GM12872 (cell line): ENCODE results near the gene DIPK1C.

Source experiments
- TF ChIP-seq, protein P1 (sequence below): IDR thresholded peaks from 3 replicates; pipeline ENCODE4 v1.5.1; 2011; ENCODE audit warnings: low read depth, mild to moderate bottlenecking, low read length, moderate library complexity; ENCODE audit not compliant: insufficient read depth

Gene DIPK1C

DNA sequence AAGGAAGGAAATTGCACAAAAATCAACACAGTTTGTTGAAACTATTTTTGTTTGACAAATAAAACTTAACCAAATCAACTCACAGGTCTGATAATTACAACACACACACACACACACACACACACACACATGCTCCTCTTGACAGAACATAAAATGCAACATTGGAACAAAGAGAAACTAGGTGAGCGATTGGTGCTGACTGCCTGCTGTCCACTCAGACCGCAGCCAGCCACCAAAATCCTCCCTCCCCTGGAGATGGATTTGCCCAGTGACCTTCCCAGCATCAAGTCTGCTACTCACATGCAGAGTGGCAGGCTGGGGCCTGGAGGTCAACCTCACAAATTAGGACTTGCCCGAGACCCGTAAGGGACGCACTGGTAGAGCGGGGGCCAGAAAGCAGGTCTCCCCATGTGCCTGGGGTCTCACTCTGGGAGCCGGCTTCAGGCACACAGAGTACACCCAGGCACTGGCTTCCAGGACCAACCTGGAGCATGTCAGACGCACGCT lies 61.4 kb downstream of the DIPK1C start:
- TF ChIP-seq, protein P1, sequence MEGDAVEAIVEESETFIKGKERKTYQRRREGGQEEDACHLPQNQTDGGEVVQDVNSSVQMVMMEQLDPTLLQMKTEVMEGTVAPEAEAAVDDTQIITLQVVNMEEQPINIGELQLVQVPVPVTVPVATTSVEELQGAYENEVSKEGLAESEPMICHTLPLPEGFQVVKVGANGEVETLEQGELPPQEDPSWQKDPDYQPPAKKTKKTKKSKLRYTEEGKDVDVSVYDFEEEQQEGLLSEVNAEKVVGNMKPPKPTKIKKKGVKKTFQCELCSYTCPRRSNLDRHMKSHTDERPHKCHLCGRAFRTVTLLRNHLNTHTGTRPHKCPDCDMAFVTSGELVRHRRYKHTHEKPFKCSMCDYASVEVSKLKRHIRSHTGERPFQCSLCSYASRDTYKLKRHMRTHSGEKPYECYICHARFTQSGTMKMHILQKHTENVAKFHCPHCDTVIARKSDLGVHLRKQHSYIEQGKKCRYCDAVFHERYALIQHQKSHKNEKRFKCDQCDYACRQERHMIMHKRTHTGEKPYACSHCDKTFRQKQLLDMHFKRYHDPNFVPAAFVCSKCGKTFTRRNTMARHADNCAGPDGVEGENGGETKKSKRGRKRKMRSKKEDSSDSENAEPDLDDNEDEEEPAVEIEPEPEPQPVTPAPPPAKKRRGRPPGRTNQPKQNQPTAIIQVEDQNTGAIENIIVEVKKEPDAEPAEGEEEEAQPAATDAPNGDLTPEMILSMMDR = no peak

DNA sequence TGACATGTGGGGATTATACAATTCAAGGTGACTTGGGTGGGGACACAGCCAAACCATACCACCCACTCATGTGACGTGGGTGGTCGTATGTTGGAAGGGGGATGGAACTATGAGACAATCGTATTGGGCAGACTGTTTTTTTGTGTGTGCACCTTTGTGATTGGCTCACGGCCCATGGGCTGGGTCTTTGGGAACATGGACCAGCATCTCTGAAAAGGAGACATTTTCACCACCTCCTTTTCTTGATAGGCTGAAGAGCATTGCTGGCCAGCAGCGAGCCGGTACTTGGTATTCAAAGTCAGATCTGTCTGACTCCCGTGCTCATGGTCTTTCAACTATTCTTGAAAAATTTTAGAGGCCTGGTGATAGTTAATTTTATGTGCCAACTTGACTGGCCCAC lies 62.1 kb downstream of the DIPK1C start:
- TF ChIP-seq, protein P1 = no peak

DNA sequence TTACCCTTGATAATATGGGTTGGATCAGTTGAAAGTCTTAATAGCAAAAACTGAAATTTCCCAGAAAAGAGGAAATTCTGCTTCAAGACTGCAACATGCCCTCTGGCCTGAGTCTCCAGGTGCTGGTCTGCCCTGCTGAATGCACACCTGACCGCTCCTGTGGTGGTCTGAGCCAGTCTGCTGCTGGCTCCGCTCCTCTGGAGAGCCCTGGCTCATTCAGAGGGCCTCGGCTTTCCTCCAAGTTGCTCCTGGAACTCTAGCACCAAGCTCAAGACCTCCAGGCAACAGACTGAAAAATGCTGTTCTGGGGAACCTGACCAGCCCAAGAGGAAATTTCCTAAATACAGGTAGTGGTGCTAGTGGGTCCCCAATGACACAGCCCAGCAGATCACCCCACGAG lies 64.8 kb downstream of the DIPK1C start:
- TF ChIP-seq, protein P1 = no peak

DNA sequence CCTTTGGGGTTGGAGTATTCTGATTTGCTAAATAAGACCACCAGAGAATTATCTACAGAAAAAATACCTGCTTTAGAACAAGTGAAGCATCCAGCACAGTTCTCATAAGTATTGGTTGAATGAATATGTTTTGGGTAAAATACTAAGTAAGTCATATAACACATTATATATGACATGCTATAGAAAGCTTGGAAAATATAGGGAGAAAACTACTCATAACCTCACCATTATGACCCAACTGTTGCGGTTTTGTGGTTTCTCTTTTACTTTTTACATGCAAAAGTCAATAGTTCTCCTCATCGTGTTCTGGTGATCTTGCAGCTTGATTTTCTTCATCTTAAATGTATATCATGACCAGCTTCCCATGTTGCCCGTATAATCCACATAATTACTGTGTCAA lies 66.2 kb downstream of the DIPK1C start:
- TF ChIP-seq, protein P1 = no peak

DNA sequence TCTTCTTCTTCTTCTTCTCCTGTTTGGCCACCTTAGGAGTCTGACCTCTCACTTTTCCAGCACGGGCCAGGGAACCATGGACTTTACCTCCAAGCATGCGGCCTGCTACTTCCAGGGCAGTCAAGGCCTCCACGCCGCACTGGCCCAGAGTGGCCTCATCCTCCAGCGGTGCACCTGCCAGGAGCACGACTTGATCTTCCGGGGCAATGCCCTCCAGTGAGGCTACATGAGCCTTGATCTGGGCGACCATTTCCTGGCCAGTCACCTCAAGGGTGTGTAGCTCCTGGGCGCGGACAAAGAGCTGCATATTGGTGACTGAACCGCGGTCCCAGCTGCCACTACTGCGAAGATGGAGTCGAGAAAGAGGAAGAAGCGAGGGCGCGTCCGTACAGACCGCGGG lies 67.1 kb downstream of the DIPK1C start:
- TF ChIP-seq, protein P1 = no peak

DNA sequence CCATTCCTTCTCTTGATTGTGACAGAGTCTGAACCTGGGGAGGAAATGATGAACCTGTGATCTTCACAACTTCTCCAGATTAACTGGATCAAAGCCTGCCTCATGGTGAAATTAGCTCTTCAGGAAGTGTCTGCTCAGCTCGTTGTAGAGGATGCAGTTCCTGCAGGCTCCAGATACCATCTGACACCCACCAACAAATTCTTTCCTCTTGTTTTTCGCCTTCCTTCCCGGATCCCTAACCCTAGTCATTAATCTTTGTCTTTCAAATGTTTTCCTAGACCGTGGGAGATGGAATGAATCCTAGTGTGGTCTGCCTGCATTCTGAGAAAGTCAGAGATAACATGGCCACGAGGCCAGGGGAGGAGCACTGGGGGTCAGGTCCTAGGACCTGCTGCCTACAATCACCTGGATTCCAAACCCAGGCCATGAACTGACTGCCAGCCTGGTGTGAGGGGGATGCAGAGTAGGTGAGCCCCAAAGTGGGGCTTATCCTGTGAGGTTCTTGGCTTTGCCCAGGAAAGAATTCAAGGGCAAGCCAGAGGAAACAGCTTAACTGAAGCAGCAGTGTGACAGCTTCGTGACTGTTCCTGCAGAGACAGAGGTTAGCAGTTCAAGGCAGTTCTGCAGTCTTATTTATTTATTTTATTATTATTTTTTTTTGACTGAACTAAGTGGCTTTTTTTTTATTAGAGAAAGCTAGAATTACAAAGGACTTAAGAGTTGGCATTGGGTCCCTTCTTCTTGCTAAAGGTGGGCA lies 67.8 kb downstream of the DIPK1C start:
- TF ChIP-seq, protein P1 = no peak

DNA sequence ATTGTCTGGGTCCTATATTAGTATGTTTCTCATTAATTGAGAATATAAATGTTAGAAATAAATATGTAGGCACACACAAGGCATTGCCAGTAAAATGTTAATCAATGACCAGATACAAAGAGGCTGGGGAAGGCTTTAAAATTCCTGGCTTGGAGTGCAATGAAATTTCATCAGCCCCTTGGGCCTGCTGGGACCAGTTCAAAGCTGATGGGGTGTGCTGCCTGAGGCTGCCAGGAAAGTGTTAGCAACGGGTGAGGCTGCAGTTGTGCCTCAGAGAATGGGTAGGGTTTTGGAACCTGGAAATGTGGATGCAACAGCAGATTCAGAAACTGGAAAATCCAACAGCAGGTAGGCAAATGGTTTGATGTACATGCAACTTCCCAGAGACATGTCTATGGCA lies 68.9 kb downstream of the DIPK1C start:
- TF ChIP-seq, protein P1 = no peak
